GM12892 (cell line): ENCODE measurements around the gene FBXO4.

Source experiments
- POLR2A ChIP-seq: IDR thresholded peaks from 2 replicates; pipeline ENCODE4 v1.6.1; 2011; ENCODE audit warnings: low read depth, low read length, control low read depth
- POLR2AphosphoS5 ChIP-seq: IDR thresholded peaks from 2 replicates; pipeline ENCODE4 v1.6.1; 2011; ENCODE audit warnings: low read depth, low read length, control low read depth
- TAF1 ChIP-seq: IDR thresholded peaks from 2 replicates; pipeline ENCODE4 v1.6.1; 2011; ENCODE audit warnings: low read depth, mild to moderate bottlenecking, control low read depth, low read length, borderline replicate concordance

GRCh38 chr5:41927604-41928003, 2.5 kb downstream of the FBXO4 start:
- TF ChIP-seq POLR2A (no peak), TAF1 (no peak), POLR2AphosphoS5 (no peak)
